GM23338 (cell line): ENCODE results near the gene USP7. TPM values are rescaled to one million over a fixed set of nuclear protein-coding genes. Genes with fewer than 3 reads are reported as not detected.

Experiments used
- ATAC-seq: fragments of 200-7000 bp; cut with Tn5 transposase; 3 replicates; pipeline ENCODE4 v1.9.1; 2020
- DNase-seq: peaks from one replicate; pipeline ENCODE4 v3.0.0-alpha.2; 2015; ENCODE audit warnings: low spot score
- H2AFZ ChIP-seq: fragments of 200-600 bp; sonication (generic); 2 replicates; pipeline ENCODE4 v1.8.0; 2016; ENCODE audit warnings: antibody characterized with exemption, mild to moderate bottlenecking, moderate library complexity
- H3F3A ChIP-seq: fragments of 200-600 bp; sonication (generic); replicated peaks from 2 replicates; pipeline ENCODE4 v1.8.0; 2017; ENCODE audit warnings: antibody characterized with exemption, mixed run types, low read depth
- H3K27ac ChIP-seq: fragments of 200-600 bp; sonication (generic); 2 replicates; pipeline ENCODE4 v1.6.1; 2016; ENCODE audit warnings: low read depth
- H3K27me3 ChIP-seq: fragments of 200-600 bp; sonication (generic); 2 replicates; pipeline ENCODE4 v1.8.0; 2016; ENCODE audit warnings: mild to moderate bottlenecking, mixed run types, moderate library complexity; ENCODE audit not compliant: insufficient read depth
- H3K36me3 ChIP-seq: fragments of 200-600 bp; sonication (generic); 2 replicates; pipeline ENCODE4 v1.8.0; 2016; ENCODE audit warnings: mild to moderate bottlenecking; ENCODE audit not compliant: insufficient read depth
- H3K4me1 ChIP-seq: fragments of 200-600 bp; sonication (generic); 2 replicates; pipeline ENCODE4 v1.8.0; 2016; ENCODE audit warnings: mild to moderate bottlenecking, moderate library complexity; ENCODE audit not compliant: insufficient read depth
- H3K4me2 ChIP-seq: fragments of 200-600 bp; sonication (generic); 2 replicates; pipeline ENCODE4 v1.7.1; 2017; ENCODE audit warnings: mixed run types
- H3K4me3 ChIP-seq: fragments of 200-600 bp; sonication (generic); 2 replicates; pipeline ENCODE4 v1.6.1; 2016; ENCODE audit warnings: mixed run types
- H3K79me2 ChIP-seq: fragments of 200-600 bp; sonication (generic); replicated peaks from 2 replicates; pipeline ENCODE4 v1.8.0; 2017; ENCODE audit warnings: mild to moderate bottlenecking; ENCODE audit not compliant: insufficient read depth
- H3K9me2 ChIP-seq: fragments of 200-600 bp; sonication (generic); 2 replicates; pipeline ENCODE4 v1.8.0; 2017; ENCODE audit not compliant: insufficient read depth
- H4K20me1 ChIP-seq: fragments of 200-600 bp; sonication (generic); replicated peaks from 2 replicates; pipeline ENCODE4 v1.8.0; 2017; ENCODE audit warnings: mild to moderate bottlenecking; ENCODE audit not compliant: insufficient read depth
- H3K27ac Mint-ChIP-seq: 2 replicates; pipeline ENCODE4 v1.8.0; 2020; ENCODE audit warnings: inconsistent platforms, mild to moderate bottlenecking, moderate library complexity, mixed read lengths
- H3K27me3 Mint-ChIP-seq: 3 replicates; pipeline ENCODE4 v1.8.0; 2022; ENCODE audit warnings: low read depth, mild to moderate bottlenecking, moderate library complexity, mixed read lengths, inconsistent platforms; ENCODE audit not compliant: insufficient read depth, poor library complexity
- H3K36me3 Mint-ChIP-seq: 3 replicates; pipeline ENCODE4 v1.8.0; 2021; ENCODE audit warnings: low read depth, mild to moderate bottlenecking, inconsistent platforms, moderate library complexity, mixed read lengths
- H3K4me1 Mint-ChIP-seq: 3 replicates; pipeline ENCODE4 v1.8.0; 2020; ENCODE audit warnings: mild to moderate bottlenecking, inconsistent platforms, mixed read lengths
- H3K4me3 Mint-ChIP-seq: 3 replicates; pipeline ENCODE4 v1.8.0; 2021; ENCODE audit warnings: moderate library complexity, mild to moderate bottlenecking, inconsistent platforms, mixed read lengths
- H3K9me3 Mint-ChIP-seq: 3 replicates; pipeline ENCODE4 v1.8.0; 2020; ENCODE audit warnings: moderate library complexity, mild to moderate bottlenecking, inconsistent platforms, mixed read lengths
- CREB1 ChIP-seq: fragments of 250-450 bp; sonication (Bioruptor Pico); IDR thresholded peaks from 2 replicates; pipeline ENCODE4 v1.5.0; 2020; ENCODE audit warnings: low read depth, mild to moderate bottlenecking, moderate library complexity
- CTCF ChIP-seq, 2 experiments: fragments of 200-600 bp in 1 of 2; sonication (generic) in 1 of 2; conservative IDR thresholded peaks; 2 replicates each; pipeline versions ENCODE4 v1.5.1 to v1.6.1; 2016 to 2017; ENCODE audit warnings: antibody characterized with exemption in 2 of 2, low read depth in 2 of 2, mild to moderate bottlenecking in 2 of 2, moderate library complexity in 1 of 2
- ETS1 ChIP-seq: IDR thresholded peaks from 2 replicates; pipeline ENCODE4 v1.6.1; 2016; ENCODE audit warnings: antibody characterized with exemption
- STAT1 ChIP-seq: IDR thresholded peaks from one replicate; pipeline ENCODE4 v1.6.1; 2016; ENCODE audit warnings: antibody characterized with exemption; ENCODE audit not compliant: unreplicated experiment
- ZNF114 ChIP-seq: fragments of 250-450 bp; sonication (Bioruptor Pico); IDR thresholded peaks from 2 replicates; pipeline ENCODE4 v1.5.0; 2020; ENCODE audit warnings: mild to moderate bottlenecking, moderate library complexity
- ZNF331 ChIP-seq: fragments of 250-450 bp; sonication (Bioruptor Pico); IDR thresholded peaks from 2 replicates; pipeline ENCODE4 v1.5.0; 2020; ENCODE audit warnings: low read depth, mild to moderate bottlenecking, moderate library complexity
- ZNF462 ChIP-seq: fragments of 250-450 bp; sonication (Bioruptor Pico); IDR thresholded peaks from 2 replicates; pipeline ENCODE4 v1.5.0; 2020; ENCODE audit warnings: mild to moderate bottlenecking, moderate library complexity
- polyA plus RNA-seq: library from polyadenylated mRNA; unstranded; fragments of >200 nt; fragmentation: Nextera tagmentation; extraction: Ambion mirVana; gene quantifications from 2 replicates; pipeline ENCODE4 v1.2.1, GENCODE V29; 2016
- total RNA-seq: library from RNA; depleted of rRNA; stranded (reverse); fragments of >200 nt; shearing (Covaris generic); gene quantifications from 2 replicates; pipeline ENCODE4 v1.2.3, GENCODE V29; 2014

Gene USP7
- total and polyA plus RNA-seq, 2 experiments from 2014 or later, result 42.3 to 130 TPM

GRCh38 chr16:8948831-8949230 lies 14.9 kb downstream of the USP7 start:
- Mint-ChIP-seq H3K27me3 (peaks cover 31% of the 10 kb centered on the region), H3K36me3 (no peaks in the 10 kb centered on the region; the same call in 2 of the 3 replicates), H3K9me3 (no peaks in the 10 kb centered on the region), H3K4me1 (peaks cover 78% of the 10 kb centered on the region), H3K27ac (no peak overlapping the region), H3K4me3 (no peak overlapping the region)
- ATAC-seq (no peak), DNase-seq (no peak)
- no peaks in the 10 kb centered on the region for H3K27me3 ChIP-seq
- no peak overlapping the region for H2AFZ ChIP-seq
- H3K27ac ChIP-seq, result no peak overlapping the region
- H3K36me3 ChIP-seq, result no peaks in the 10 kb centered on the region
- no peaks in the 10 kb centered on the region for H3K9me2 ChIP-seq
- peaks cover 95% of the 10 kb centered on the region for H3K79me2 ChIP-seq
- H3K4me1 ChIP-seq, result peaks cover 73% of the 10 kb centered on the region
- peaks cover 3% of the 10 kb centered on the region; the same call in 1 of the 2 replicates for H3F3A ChIP-seq
- H3K4me3 ChIP-seq, result no peak overlapping the region
- peaks cover 89% of the 10 kb centered on the region for H4K20me1 ChIP-seq
- H3K4me2 ChIP-seq, result no peak overlapping the region
- no peak for TF ChIP-seq ETS1
- TF ChIP-seq CTCF (conservative IDR thresholded peaks at IDR 0.05; ENCODE audit: low read depth in 2 of 2), result no peak
- no peak for TF ChIP-seq STAT1
- no peak for TF ChIP-seq CREB1

- DNase-seq (no peak), ATAC-seq (no peak)
- H4K20me1 ChIP-seq, result peaks cover 95% of the 10 kb centered on the region
Observed at GRCh38 chr16:8948069-8948593, 15.6 kb downstream of the USP7 start.

More at GRCh38 chr16:8948069-8948593, 15.6 kb downstream of the USP7 start:
- Histone ChIP-seq H3K4me2 (no peak overlapping the region), H3K4me1 (peaks cover 80% of the 10 kb centered on the region), H3F3A (peaks cover 3% of the 10 kb centered on the region; the same call in 1 of the 2 replicates), H3K27ac (no peak overlapping the region), H3K9me2 (no peaks in the 10 kb centered on the region), H3K27me3 (no peaks in the 10 kb centered on the region), H3K79me2 (peaks cover 100% of the 10 kb centered on the region), H2AFZ (no peak overlapping the region), H3K4me3 (no peak overlapping the region), H3K36me3 (no peaks in the 10 kb centered on the region)
- TF ChIP-seq ZNF114, result no peak
- TF ChIP-seq STAT1, result no peak
- TF ChIP-seq CTCF (conservative IDR thresholded peaks at IDR 0.05; ENCODE audit: low read depth in 2 of 2), result no peak
- no peak for TF ChIP-seq ETS1
- TF ChIP-seq ZNF462 (CRISPR knock-in tag), result no peak
- no peak for TF ChIP-seq ZNF331
- TF ChIP-seq CREB1, result no peak
- peaks cover 28% of the 10 kb centered on the region for H3K27me3 Mint-ChIP-seq
- H3K4me3 Mint-ChIP-seq, result no peak overlapping the region
- no peaks in the 10 kb centered on the region for H3K9me3 Mint-ChIP-seq
- H3K27ac Mint-ChIP-seq, result peak overlapping the region; percentile 68; the same call in 1 of the 2 replicates
- peaks cover 83% of the 10 kb centered on the region for H3K4me1 Mint-ChIP-seq
- H3K36me3 Mint-ChIP-seq, result no peaks in the 10 kb centered on the region; the same call in 2 of the 3 replicates
